Measurements from ENCODE around the gene NMNAT2. TPM values are rescaled to one million over a fixed set of nuclear protein-coding genes. Genes with fewer than 3 reads are reported as not detected.

NMNAT2 gene
- total and polyA plus RNA-seq, 8 donors, result 0.42 to 4.9 (median 1.8) TPM

GRCh38 chr1:183228347-183229220 lies 189.6 kb downstream of the NMNAT2 start:
- no peaks in the 10 kb centered on the region for H3K4me1 ChIP-seq
- no peak overlapping the region for H3K4me3 ChIP-seq
- intact Hi-C loops (cut with DNase I), result loop anchor here in 2 of 3 donors (10.0 kb wide), 2 partner anchors 264 to 274 kb away; partner anchors contain the start of gene SHCBP1L (in 1 of the 2)
- H3K27me3 ChIP-seq, result no peaks in the 10 kb centered on the region
- H3K27ac ChIP-seq, result no peak overlapping the region
- DNase-seq (no peak), FAIRE-seq (no peak), ATAC-seq (no peak)
- 84 to 92% methylated on average over 13 of the region's 13 CpGs for whole genome bisulfite sequencing, 2 donors
- no peaks in the 10 kb centered on the region for H3K9me3 ChIP-seq
- TF ChIP-seq, protein P1, sequence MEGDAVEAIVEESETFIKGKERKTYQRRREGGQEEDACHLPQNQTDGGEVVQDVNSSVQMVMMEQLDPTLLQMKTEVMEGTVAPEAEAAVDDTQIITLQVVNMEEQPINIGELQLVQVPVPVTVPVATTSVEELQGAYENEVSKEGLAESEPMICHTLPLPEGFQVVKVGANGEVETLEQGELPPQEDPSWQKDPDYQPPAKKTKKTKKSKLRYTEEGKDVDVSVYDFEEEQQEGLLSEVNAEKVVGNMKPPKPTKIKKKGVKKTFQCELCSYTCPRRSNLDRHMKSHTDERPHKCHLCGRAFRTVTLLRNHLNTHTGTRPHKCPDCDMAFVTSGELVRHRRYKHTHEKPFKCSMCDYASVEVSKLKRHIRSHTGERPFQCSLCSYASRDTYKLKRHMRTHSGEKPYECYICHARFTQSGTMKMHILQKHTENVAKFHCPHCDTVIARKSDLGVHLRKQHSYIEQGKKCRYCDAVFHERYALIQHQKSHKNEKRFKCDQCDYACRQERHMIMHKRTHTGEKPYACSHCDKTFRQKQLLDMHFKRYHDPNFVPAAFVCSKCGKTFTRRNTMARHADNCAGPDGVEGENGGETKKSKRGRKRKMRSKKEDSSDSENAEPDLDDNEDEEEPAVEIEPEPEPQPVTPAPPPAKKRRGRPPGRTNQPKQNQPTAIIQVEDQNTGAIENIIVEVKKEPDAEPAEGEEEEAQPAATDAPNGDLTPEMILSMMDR (IDR thresholded peaks at IDR 0.05), result no peak
- no peaks in the 10 kb centered on the region for H3K36me3 ChIP-seq

GRCh38 chr1:183227422-183228346 lies 190.5 kb downstream of the NMNAT2 start:
- TF ChIP-seq, protein P1 (IDR thresholded peaks at IDR 0.05), result peak; percentile 35 to 62 (median 48)

GRCh38 chr1:183226963-183227362 lies 191.2 kb downstream of the NMNAT2 start:
- H3K4me3 ChIP-seq, result no peak overlapping the region
- intact Hi-C loops (cut with DNase I), result loop anchor here in 2 of 3 donors (10.0 kb wide), 2 partner anchors 262 to 272 kb away; partner anchors contain the start of gene SHCBP1L (in 1 of the 2)
- no peaks in the 10 kb centered on the region for H3K36me3 ChIP-seq
- no peak for DNase-seq
- H3K4me1 ChIP-seq, result no peaks in the 10 kb centered on the region
- ATAC-seq, result no peak
- WGBS, 2 donors, result 67 to 75% methylated on average over 4 of the region's 4 CpGs
- TF ChIP-seq, protein P1 (IDR thresholded peaks at IDR 0.05), result no peak
- no peaks in the 10 kb centered on the region for H3K27me3 ChIP-seq
- no peaks in the 10 kb centered on the region for H3K9me3 ChIP-seq
- no peak overlapping the region for H3K27ac ChIP-seq
- no peak for FAIRE-seq

More at GRCh38 chr1:183227422-183228346, 190.5 kb downstream of the NMNAT2 start:
- DNase-seq (peak in 2 of 6 donors; percentile 42 to 68), ATAC-seq (peak in 3 of 4 donors; percentile 70 to 81 (median 77)), FAIRE-seq (no peak)
- intact Hi-C loops (cut with DNase I), result loop anchor here in 2 of 3 donors (10.0 kb wide), 2 partner anchors 263 to 273 kb away; partner anchors contain the start of gene SHCBP1L (in 1 of the 2)
- Histone ChIP-seq H3K4me1 (no peaks in the 10 kb centered on the region), H3K4me3 (no peak overlapping the region), H3K27me3 (no peaks in the 10 kb centered on the region), H3K36me3 (no peaks in the 10 kb centered on the region), H3K27ac (no peak overlapping the region), H3K9me3 (no peaks in the 10 kb centered on the region)
- whole genome bisulfite sequencing, 2 donors, result 63 to 80% methylated on average over 16 of the region's 16 CpGs

- no peak for ATAC-seq
- no peak overlapping the region for H3K4me3 ChIP-seq
- intact Hi-C loops (cut with DNase I), result loop anchor here in 2 of 3 donors (10.0 kb wide), 2 partner anchors 262 to 272 kb away; partner anchors contain the start of gene SHCBP1L (in 1 of the 2)
- TF ChIP-seq, protein P1 (IDR thresholded peaks at IDR 0.05), result no peak
- no peak for FAIRE-seq
- no peaks in the 10 kb centered on the region for H3K9me3 ChIP-seq
- H3K36me3 ChIP-seq, result no peaks in the 10 kb centered on the region
- no peaks in the 10 kb centered on the region for H3K4me1 ChIP-seq
- no peak overlapping the region for H3K27ac ChIP-seq
- no peak for DNase-seq
- 66 to 82% methylated on average over 4 of the region's 4 CpGs for WGBS, 2 donors
- H3K27me3 ChIP-seq, result no peaks in the 10 kb centered on the region
These were observed 191.8 kb downstream of the NMNAT2 start for GRCh38 chr1:183226361-183226760.

Measured in pancreas (tissue), 10 donors.